Measurements from ENCODE around the gene PXDC1. TPM values are rescaled to one million over a fixed set of nuclear protein-coding genes. Genes with fewer than 3 reads are reported as not detected.
A peak's percentile ranks its signal among the peaks of the same experiment; 100 is the strongest.

PXDC1 gene
- total and polyA plus RNA-seq, 9 donors: 15.3 to 29.0 (median 20.3) TPM

GRCh38 chr6:3714111-3714510 lies 37.4 kb downstream of the PXDC1 start:
- no peak for DNase-seq
- 93% methylated on average over 2 of the region's 4 CpGs for WGBS (ENCODE audit: insufficient coverage)
- H3K9me3 ChIP-seq (replicated peaks; ENCODE audit: control insufficient read depth, low read depth, low read length): peaks cover 8% of the 10 kb centered on the region
- H3K36me3 ChIP-seq (ENCODE audit: control insufficient read depth, insufficient read depth, low read length): peaks cover 19% of the 10 kb centered on the region
- H3K4me1 ChIP-seq (ENCODE audit: control insufficient read depth, insufficient read depth, low read length): no peaks in the 10 kb centered on the region
- H3K4me3 ChIP-seq (ENCODE audit: low read length): no peak overlapping the region
- no peaks in the 10 kb centered on the region for H3K27me3 ChIP-seq (ENCODE audit: control insufficient read depth, insufficient read depth, low read length)
- no peak overlapping the region for H3K27ac ChIP-seq (ENCODE audit: low read length)

- no peak overlapping the region for H3K27ac ChIP-seq (ENCODE audit: low read length)
- H3K4me1 ChIP-seq (ENCODE audit: control insufficient read depth, insufficient read depth, low read length): no peaks in the 10 kb centered on the region
- WGBS (ENCODE audit: insufficient coverage): 65% methylated on average over 6 of the region's 9 CpGs
- H3K4me3 ChIP-seq (ENCODE audit: low read length): no peak overlapping the region
- H3K9me3 ChIP-seq (replicated peaks; ENCODE audit: control insufficient read depth, low read depth, low read length): peaks cover 8% of the 10 kb centered on the region
- H3K27me3 ChIP-seq (ENCODE audit: control insufficient read depth, insufficient read depth, low read length): no peaks in the 10 kb centered on the region
- H3K36me3 ChIP-seq (ENCODE audit: control insufficient read depth, insufficient read depth, low read length): peaks cover 14% of the 10 kb centered on the region
- DNase-seq: no peak
Measured at GRCh38 chr6:3712827-3713665, 38.5 kb downstream of the PXDC1 start.

GRCh38 chr6:3711776-3712175 lies 39.7 kb downstream of the PXDC1 start:
- peaks cover 8% of the 10 kb centered on the region for H3K9me3 ChIP-seq (replicated peaks; ENCODE audit: control insufficient read depth, low read depth, low read length)
- WGBS (ENCODE audit: insufficient coverage): 93% methylated on average over 2 of the region's 6 CpGs
- H3K36me3 ChIP-seq (ENCODE audit: control insufficient read depth, insufficient read depth, low read length): peaks cover 14% of the 10 kb centered on the region
- no peak overlapping the region for H3K4me3 ChIP-seq (ENCODE audit: low read length)
- H3K27me3 ChIP-seq (ENCODE audit: control insufficient read depth, insufficient read depth, low read length): no peaks in the 10 kb centered on the region
- H3K4me1 ChIP-seq (ENCODE audit: control insufficient read depth, insufficient read depth, low read length): no peaks in the 10 kb centered on the region
- DNase-seq: no peak
- no peak overlapping the region for H3K27ac ChIP-seq (ENCODE audit: low read length)

GRCh38 chr6:3710403-3710802 lies 41.1 kb downstream of the PXDC1 start:
- no peak for DNase-seq
- H3K27ac ChIP-seq (ENCODE audit: low read length): no peak overlapping the region
- peaks cover 8% of the 10 kb centered on the region for H3K9me3 ChIP-seq (replicated peaks; ENCODE audit: control insufficient read depth, low read depth, low read length)
- no peaks in the 10 kb centered on the region for H3K27me3 ChIP-seq (ENCODE audit: control insufficient read depth, insufficient read depth, low read length)
- 87% methylated on average over 4 of the region's 7 CpGs for WGBS (ENCODE audit: insufficient coverage)
- H3K36me3 ChIP-seq (ENCODE audit: control insufficient read depth, insufficient read depth, low read length): peaks cover 10% of the 10 kb centered on the region
- H3K4me3 ChIP-seq (ENCODE audit: low read length): no peak overlapping the region
- H3K4me1 ChIP-seq (ENCODE audit: control insufficient read depth, insufficient read depth, low read length): no peaks in the 10 kb centered on the region

- no peak for DNase-seq
- WGBS (ENCODE audit: insufficient coverage): 100% methylated on average over 2 of the region's 4 CpGs
- Histone ChIP-seq H3K27ac (ENCODE audit: low read length) (no peak overlapping the region), H3K36me3 (ENCODE audit: control insufficient read depth, insufficient read depth, low read length) (peaks cover 4% of the 10 kb centered on the region), H3K4me3 (ENCODE audit: low read length) (no peak overlapping the region), H3K4me1 (ENCODE audit: control insufficient read depth, insufficient read depth, low read length) (no peaks in the 10 kb centered on the region), H3K9me3 (replicated peaks; ENCODE audit: control insufficient read depth, low read depth, low read length) (no peaks in the 10 kb centered on the region), H3K27me3 (ENCODE audit: control insufficient read depth, insufficient read depth, low read length) (no peaks in the 10 kb centered on the region)
Measured at GRCh38 chr6:3708540-3708939, 43.0 kb downstream of the PXDC1 start.

- H3K4me1 ChIP-seq (ENCODE audit: control insufficient read depth, insufficient read depth, low read length): no peaks in the 10 kb centered on the region
- H3K4me3 ChIP-seq (ENCODE audit: low read length): no peak overlapping the region
- no peaks in the 10 kb centered on the region for H3K36me3 ChIP-seq (ENCODE audit: control insufficient read depth, insufficient read depth, low read length)
- H3K9me3 ChIP-seq (replicated peaks; ENCODE audit: control insufficient read depth, low read depth, low read length): no peaks in the 10 kb centered on the region
- no peak overlapping the region for H3K27ac ChIP-seq (ENCODE audit: low read length)
- no peak for DNase-seq
- 52% methylated on average over 9 of the region's 10 CpGs for WGBS (ENCODE audit: insufficient coverage)
- H3K27me3 ChIP-seq (ENCODE audit: control insufficient read depth, insufficient read depth, low read length): no peaks in the 10 kb centered on the region
Measured at GRCh38 chr6:3707751-3708412, 43.6 kb downstream of the PXDC1 start.

GRCh38 chr6:3707024-3707423 lies 44.5 kb downstream of the PXDC1 start:
- Histone ChIP-seq H3K27me3 (ENCODE audit: control insufficient read depth, insufficient read depth, low read length) (no peaks in the 10 kb centered on the region), H3K4me3 (ENCODE audit: low read length) (no peak overlapping the region), H3K27ac (ENCODE audit: low read length) (no peak overlapping the region), H3K9me3 (replicated peaks; ENCODE audit: control insufficient read depth, low read depth, low read length) (no peaks in the 10 kb centered on the region), H3K4me1 (ENCODE audit: control insufficient read depth, insufficient read depth, low read length) (no peaks in the 10 kb centered on the region), H3K36me3 (ENCODE audit: control insufficient read depth, insufficient read depth, low read length) (no peaks in the 10 kb centered on the region)
- 38% methylated on average over 2 of the region's 2 CpGs for WGBS (ENCODE audit: insufficient coverage)
- DNase-seq: peak; percentile 39

GRCh38 chr6:3706547-3706946 lies 45.0 kb downstream of the PXDC1 start:
- H3K4me3 ChIP-seq (ENCODE audit: low read length): no peak overlapping the region
- no peak for DNase-seq
- H3K36me3 ChIP-seq (ENCODE audit: control insufficient read depth, insufficient read depth, low read length): no peaks in the 10 kb centered on the region
- H3K27ac ChIP-seq (ENCODE audit: low read length): no peak overlapping the region
- no CpG with 5 or more reads among the region's 4 CpGs for WGBS (ENCODE audit: insufficient coverage)
- no peaks in the 10 kb centered on the region for H3K27me3 ChIP-seq (ENCODE audit: control insufficient read depth, insufficient read depth, low read length)
- no peaks in the 10 kb centered on the region for H3K9me3 ChIP-seq (replicated peaks; ENCODE audit: control insufficient read depth, low read depth, low read length)
- no peaks in the 10 kb centered on the region for H3K4me1 ChIP-seq (ENCODE audit: control insufficient read depth, insufficient read depth, low read length)

GRCh38 chr6:3701631-3702030 lies 49.9 kb downstream of the PXDC1 start:
- Histone ChIP-seq H3K9me3 (replicated peaks; ENCODE audit: control insufficient read depth, low read depth, low read length) (no peaks in the 10 kb centered on the region), H3K36me3 (ENCODE audit: control insufficient read depth, insufficient read depth, low read length) (no peaks in the 10 kb centered on the region), H3K27me3 (ENCODE audit: control insufficient read depth, insufficient read depth, low read length) (no peaks in the 10 kb centered on the region), H3K27ac (ENCODE audit: low read length) (no peak overlapping the region), H3K4me3 (ENCODE audit: low read length) (no peak overlapping the region), H3K4me1 (ENCODE audit: control insufficient read depth, insufficient read depth, low read length) (peaks cover 3% of the 10 kb centered on the region)
- DNase-seq: no peak
- WGBS (ENCODE audit: insufficient coverage): 49% methylated on average over 2 of the region's 5 CpGs

GRCh38 chr6:3699231-3699630 lies 52.3 kb downstream of the PXDC1 start:
- Histone ChIP-seq H3K4me1 (ENCODE audit: control insufficient read depth, insufficient read depth, low read length) (peaks cover 6% of the 10 kb centered on the region), H3K27ac (ENCODE audit: low read length) (no peak overlapping the region), H3K4me3 (ENCODE audit: low read length) (no peak overlapping the region), H3K9me3 (replicated peaks; ENCODE audit: control insufficient read depth, low read depth, low read length) (no peaks in the 10 kb centered on the region), H3K36me3 (ENCODE audit: control insufficient read depth, insufficient read depth, low read length) (no peaks in the 10 kb centered on the region), H3K27me3 (ENCODE audit: control insufficient read depth, insufficient read depth, low read length) (no peaks in the 10 kb centered on the region)
- 100% methylated on average over 3 of the region's 3 CpGs for WGBS (ENCODE audit: insufficient coverage)
- DNase-seq: no peak
